ENCODE results near the gene CCM2. TPM values are rescaled to one million over a fixed set of nuclear protein-coding genes. Genes with fewer than 3 reads are reported as not detected.

CCM2 gene
- total and polyA plus RNA-seq, 2 of the 8 experiments (the other 6 are each of a cell fraction or from before 2014, with no cell fraction given), result 31.6 to 41.2 TPM

DNA sequence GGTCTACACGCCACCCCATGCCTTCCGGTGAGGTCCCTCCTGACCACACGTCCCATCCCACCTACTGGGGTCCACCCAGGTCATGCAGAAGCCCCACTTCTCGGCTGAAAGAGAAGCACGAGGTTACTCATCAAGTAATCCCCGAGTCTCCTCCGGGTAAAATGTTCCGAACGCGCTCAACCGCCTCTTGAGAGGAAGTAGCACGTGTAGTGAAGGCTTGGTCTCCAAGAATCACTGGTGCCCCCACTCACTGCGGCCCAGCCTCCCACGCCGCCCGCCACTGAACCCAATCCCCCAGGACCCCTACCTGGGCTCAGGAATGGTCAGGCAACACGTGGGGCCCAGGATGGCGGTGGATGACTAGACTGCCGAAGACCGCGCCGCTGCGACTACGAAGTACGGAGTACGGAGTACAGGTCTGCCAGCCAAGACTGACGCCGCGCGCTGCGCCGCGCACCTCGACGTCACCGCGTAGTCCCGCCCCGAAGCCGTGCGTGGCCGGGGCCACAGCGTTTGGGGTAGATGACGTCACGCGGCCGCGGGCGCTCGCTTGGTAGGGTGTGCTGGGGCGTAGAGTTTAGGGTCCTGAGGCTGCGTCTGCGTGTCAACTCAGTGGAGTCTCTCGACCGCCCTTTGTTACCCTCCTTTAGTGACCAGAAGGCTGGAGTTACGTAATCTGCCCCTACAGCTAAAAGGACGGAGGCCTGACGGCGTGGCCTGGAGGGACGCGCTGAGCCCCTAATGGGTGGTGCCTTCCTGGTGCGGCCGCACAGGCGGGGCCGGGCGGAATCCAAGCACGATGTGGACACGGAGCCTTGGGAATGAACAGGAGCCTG is 13.6 kb upstream of the CCM2 start:
- ChIA-PET CTCF (ENCODE audit: partially characterized antibody) (interaction anchor here (0.8 to 5.4 kb wide), 5 partner anchors 10 to 100 kb away, joined by 3 to 43 read pairs (median 3); no protein-coding TSS in a partner anchor), POLR2A (ENCODE audit: partially characterized antibody) (interaction anchor here (0.6 to 13.3 kb wide), 26 partner anchors 8 to 189 kb away, joined by 3 to 327 read pairs (median 4); partner anchors contain the start of genes CCM2, H2AZ2, PPIA and TBRG4)
- 0 out of 2 replicates have a peak overlapping the region, but pooled peaks have one; percentile 14 for H2BK15ac ChIP-seq (ENCODE audit: low read length)
- peak overlapping the region; percentile 89 to 97 (median 94) for H3K4me3 ChIP-seq (ENCODE audit: extremely low read depth in 1 of 4, insufficient read depth in 2 of 4, low read depth in 3 of 4, low read length in 4 of 4)
- H2BK12ac ChIP-seq (ENCODE audit: low read depth, low read length), result peak overlapping the region; percentile 83; the same call in 1 of the 2 replicates
- H3K9ac ChIP-seq (replicated peaks in 1 of 4; ENCODE audit: extremely low read depth in 1 of 4, low read depth in 3 of 4, low read length in 3 of 4), result peak overlapping the region; percentile 98
- peak overlapping the region; percentile 59 for H3K4ac ChIP-seq (replicated peaks; ENCODE audit: insufficient read length, low read depth, low read length)
- H3K14ac ChIP-seq (ENCODE audit: insufficient read length), result peak overlapping the region; percentile 63
- peak overlapping the region; percentile 80 for H4K5ac ChIP-seq (ENCODE audit: insufficient read length, low read depth, low read length)
- H2AK5ac ChIP-seq (ENCODE audit: low read depth, low read length), result peak overlapping the region; percentile 98
- no peaks in the 10 kb centered on the region for H3K79me1 ChIP-seq (ENCODE audit: low read depth, low read length)
- peaks cover 17 to 39% (median 33%) of the 10 kb centered on the region in 4 experiments for H3K36me3 ChIP-seq (ENCODE audit: control insufficient read depth in 2 of 4, insufficient read depth in 4 of 4, low read length in 3 of 4)
- DNase-seq (ENCODE audit: low read depth in 1 of 2, low spot score in 2 of 2), result peak; percentile 83 to 94
- H2BK120ac ChIP-seq (replicated peaks; ENCODE audit: low read depth, low read length), result peak overlapping the region; percentile 3
- H3K9me3 ChIP-seq (ENCODE audit: insufficient read depth in 2 of 2, low read depth in 1 of 2, low read length in 1 of 2), result no peaks in the 10 kb centered on the region
- H3K56ac ChIP-seq (replicated peaks; ENCODE audit: insufficient read length, low read depth, low read length), result peak overlapping the region; percentile 87
- peak overlapping the region; percentile 45 for H4K91ac ChIP-seq (replicated peaks; ENCODE audit: insufficient read length, low read length)
- peaks cover 8 to 18% of the 10 kb centered on the region in 2 experiments for H4K20me1 ChIP-seq (replicated peaks in 1 of 2; ENCODE audit: control insufficient read depth in 1 of 2, insufficient read depth in 2 of 2, low read length in 2 of 2)
- peaks cover 9% of the 10 kb centered on the region; the same call in 1 of the 2 replicates for H3K23me2 ChIP-seq (ENCODE audit: low read depth, low read length)
- FAIRE-seq, result no peak
- peaks cover 0 to 7% (median 5%) of the 10 kb centered on the region in 4 experiments; a peak in 3 of 7 replicates for H3K4me1 ChIP-seq (replicated peaks in 1 of 4; ENCODE audit: control insufficient read depth in 3 of 4, insufficient read depth in 4 of 4, low read length in 3 of 4)
- peak overlapping the region; percentile 94 for H3K18ac ChIP-seq (ENCODE audit: extremely low read depth, low read length)
- no peaks in the 10 kb centered on the region for H3K27me3 ChIP-seq (replicated peaks in 1 of 4; ENCODE audit: control insufficient read depth in 3 of 4, extremely low read depth in 1 of 4, insufficient read depth in 3 of 4, low read length in 3 of 4)
- H3K23ac ChIP-seq (ENCODE audit: insufficient read length), result no peak overlapping the region
- H4K8ac ChIP-seq (ENCODE audit: extremely low read depth, insufficient read depth, low read length), result peak overlapping the region; percentile 99
- 2% methylated on average over 65 of the region's 68 CpGs; no CpG with 5 or more reads in 1 of the 2 experiments for WGBS, 2 experiments (ENCODE audit: extremely low coverage in 1 of 2, insufficient coverage in 1 of 2, insufficient read length in 1 of 2, insufficient replicate concordance in 2 of 2, low coverage in 1 of 2, low lambda C conversion rate in 2 of 2, missing lambda C conversion rate in 1 of 2)
- peak overlapping the region; percentile 97 for H2BK5ac ChIP-seq (ENCODE audit: low read depth, low read length)
- H3K27ac ChIP-seq (ENCODE audit: low read depth, low read length), result peak overlapping the region; percentile 94
- H3K4me2 ChIP-seq (ENCODE audit: insufficient read depth in 1 of 2, low read depth in 2 of 2, low read length in 2 of 2), result peak overlapping the region; percentile 88 to 98
- H2BK20ac ChIP-seq (ENCODE audit: low read length), result no peak overlapping the region
- peak overlapping the region; percentile 38; the same call in 1 of the 2 replicates for H2AFZ ChIP-seq (ENCODE audit: low read length)
- peaks cover 18 to 26% of the 10 kb centered on the region in 2 experiments for H3K79me2 ChIP-seq (ENCODE audit: control insufficient read depth in 1 of 2, insufficient read depth in 2 of 2, low read length in 2 of 2)
- TF ChIP-seq HDAC2 (IDR thresholded peaks at IDR 0.05; ENCODE audit: borderline replicate concordance in 1 of 2, low read depth in 2 of 2, low read length in 2 of 2) (no peak), CREB1 (IDR thresholded peaks at IDR 0.05) (peak; percentile 98), SAP30 (IDR thresholded peaks at IDR 0.05; ENCODE audit: insufficient read depth, insufficient replicate concordance, low read length) (no peak), TEAD4 (IDR thresholded peaks at IDR 0.05; ENCODE audit: low read depth, low read length) (no peak), PHF8 (conservative IDR thresholded peaks at IDR 0.05; ENCODE audit: low read depth, low read length) (peak; percentile 98), TCF12 (IDR thresholded peaks at IDR 0.05; ENCODE audit: low read depth, low read length) (no peak)
- TF ChIP-seq, protein P1, sequence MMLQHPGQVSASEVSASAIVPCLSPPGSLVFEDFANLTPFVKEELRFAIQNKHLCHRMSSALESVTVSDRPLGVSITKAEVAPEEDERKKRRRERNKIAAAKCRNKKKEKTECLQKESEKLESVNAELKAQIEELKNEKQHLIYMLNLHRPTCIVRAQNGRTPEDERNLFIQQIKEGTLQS (IDR thresholded peaks at IDR 0.05; ENCODE audit: insufficient read depth, low read depth, low read length), result no peak
- TF ChIP-seq, protein P2, sequence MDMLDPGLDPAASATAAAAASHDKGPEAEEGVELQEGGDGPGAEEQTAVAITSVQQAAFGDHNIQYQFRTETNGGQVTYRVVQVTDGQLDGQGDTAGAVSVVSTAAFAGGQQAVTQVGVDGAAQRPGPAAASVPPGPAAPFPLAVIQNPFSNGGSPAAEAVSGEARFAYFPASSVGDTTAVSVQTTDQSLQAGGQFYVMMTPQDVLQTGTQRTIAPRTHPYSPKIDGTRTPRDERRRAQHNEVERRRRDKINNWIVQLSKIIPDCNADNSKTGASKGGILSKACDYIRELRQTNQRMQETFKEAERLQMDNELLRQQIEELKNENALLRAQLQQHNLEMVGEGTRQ (IDR thresholded peaks at IDR 0.05; ENCODE audit: low read length), result 0 out of 2 replicates have a peak, but pooled peaks have one; percentile 13

Measured in H1 (cell line).